Measurements from ENCODE around the gene EIF4E2.

DNA sequence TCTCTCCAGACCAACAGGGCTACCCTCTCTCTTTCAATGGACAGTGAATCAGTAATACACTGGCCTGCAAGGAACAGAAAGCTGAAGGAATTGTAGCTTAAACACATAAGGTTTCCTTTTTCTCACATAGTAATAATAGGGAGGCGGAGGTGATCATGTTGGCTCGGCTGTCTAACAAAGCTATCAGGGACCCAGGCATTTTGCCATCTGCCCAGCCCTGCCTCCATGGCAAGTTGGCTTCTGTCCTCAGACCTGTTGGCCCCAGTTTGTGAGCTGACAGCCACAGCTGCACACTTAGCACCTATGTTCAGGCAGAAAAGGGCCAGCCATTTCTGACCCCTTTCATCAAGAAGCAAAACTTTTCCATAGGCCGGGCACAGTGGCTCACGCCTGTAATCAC lies 13.0 kb upstream of the EIF4E2 start:
- no peak for TF ChIP-seq CTCF (IDR thresholded peaks at IDR 0.05)
- TF ChIP-seq POLR2A (IDR thresholded peaks at IDR 0.05) = no peak

All from right lobe of liver (tissue), 4 donors.